SIG-M5 (cell line): Measurements from ENCODE around the gene RBM6.

Experiments used
- DNase-seq: peaks from one replicate; lab custom pipeline; 2025; lab: John Stamatoyannopoulos, UW

RBM6 gene

DNA sequence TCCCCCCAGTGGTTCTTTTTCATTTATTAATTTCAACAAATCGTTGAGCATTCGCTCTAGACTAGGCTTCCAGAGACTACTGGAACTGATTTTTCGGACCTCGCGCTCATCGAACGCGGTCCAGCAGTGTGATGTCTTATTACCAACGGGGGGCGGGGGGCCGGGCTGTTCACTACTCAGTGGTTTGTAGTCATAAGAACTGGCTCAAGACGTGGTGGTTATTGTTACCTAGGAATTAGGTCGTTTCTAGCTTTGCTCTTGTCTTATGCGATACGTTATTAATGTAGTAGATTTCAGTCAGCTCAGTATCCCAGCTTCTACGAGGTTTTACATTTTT is 149.6 kb downstream of the RBM6 start:
- no peak for DNase-seq

DNA sequence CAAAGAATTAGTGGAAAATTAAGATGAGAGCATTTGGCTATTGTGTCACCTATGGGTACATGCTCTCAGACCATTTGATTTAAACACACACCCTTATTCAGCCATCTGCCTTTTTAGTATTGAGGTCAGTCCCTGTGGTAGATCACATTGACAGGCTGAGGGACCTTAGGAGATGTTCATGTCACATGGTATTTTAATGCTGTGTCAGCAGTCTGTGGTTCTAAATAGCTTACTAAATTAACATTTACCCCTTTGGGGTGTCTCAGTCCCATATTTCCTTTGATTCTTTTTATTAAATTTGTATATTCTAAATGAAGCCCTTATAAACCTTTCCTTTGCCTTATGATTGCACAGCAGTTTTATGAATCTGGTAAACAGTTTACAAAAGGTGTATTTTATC is 151.0 kb downstream of the RBM6 start:
- DNase-seq = no peak

DNA sequence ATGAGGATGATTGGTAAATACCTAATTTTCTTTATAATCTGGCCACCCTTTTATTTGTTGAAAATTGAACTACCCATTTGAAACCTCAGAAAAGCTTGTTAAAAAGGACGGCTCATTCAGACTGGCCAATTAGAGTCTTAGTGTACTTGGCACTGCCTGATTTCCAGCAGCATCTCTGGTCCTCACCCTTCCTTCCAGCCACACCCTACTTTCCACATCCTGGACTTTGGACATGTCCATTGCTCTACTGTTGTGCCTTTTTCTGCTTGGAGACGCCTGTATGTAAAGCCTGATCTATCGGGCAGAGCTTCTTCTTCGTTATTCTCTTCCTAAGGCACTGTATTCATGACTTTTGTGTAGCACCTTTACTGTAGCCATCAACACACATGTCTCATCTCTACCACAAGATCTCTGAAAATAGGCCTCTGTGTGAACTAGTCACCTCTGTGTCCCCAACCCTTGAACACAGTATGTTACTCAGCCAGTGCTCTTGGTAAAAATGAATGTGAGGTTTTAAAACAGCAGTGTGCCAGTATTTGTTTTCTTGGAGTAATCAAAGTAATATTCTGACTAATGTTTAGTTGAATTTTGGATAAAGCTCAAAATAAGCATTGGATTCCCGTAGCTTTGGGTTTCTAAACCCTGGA is 155.5 kb downstream of the RBM6 start:
- no peak for DNase-seq

DNA sequence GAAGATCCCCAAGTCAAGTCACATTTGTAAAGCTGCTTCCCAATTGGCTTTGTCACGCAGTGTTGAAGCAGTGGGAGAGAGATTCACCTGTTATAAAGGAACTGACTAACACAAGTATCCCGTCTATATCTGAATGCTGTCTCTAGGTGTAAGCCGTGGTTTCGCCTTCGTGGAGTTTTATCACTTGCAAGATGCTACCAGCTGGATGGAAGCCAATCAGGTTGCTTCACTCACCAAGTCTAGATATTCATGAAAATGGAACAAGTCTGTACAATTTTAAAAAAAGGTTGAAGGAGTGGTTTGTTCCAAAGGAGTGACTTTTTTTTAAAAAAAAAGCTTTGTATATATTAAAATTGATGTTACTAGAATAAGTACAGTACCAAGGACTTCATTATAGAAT is 160.4 kb downstream of the RBM6 start:
- no peak for DNase-seq

DNA sequence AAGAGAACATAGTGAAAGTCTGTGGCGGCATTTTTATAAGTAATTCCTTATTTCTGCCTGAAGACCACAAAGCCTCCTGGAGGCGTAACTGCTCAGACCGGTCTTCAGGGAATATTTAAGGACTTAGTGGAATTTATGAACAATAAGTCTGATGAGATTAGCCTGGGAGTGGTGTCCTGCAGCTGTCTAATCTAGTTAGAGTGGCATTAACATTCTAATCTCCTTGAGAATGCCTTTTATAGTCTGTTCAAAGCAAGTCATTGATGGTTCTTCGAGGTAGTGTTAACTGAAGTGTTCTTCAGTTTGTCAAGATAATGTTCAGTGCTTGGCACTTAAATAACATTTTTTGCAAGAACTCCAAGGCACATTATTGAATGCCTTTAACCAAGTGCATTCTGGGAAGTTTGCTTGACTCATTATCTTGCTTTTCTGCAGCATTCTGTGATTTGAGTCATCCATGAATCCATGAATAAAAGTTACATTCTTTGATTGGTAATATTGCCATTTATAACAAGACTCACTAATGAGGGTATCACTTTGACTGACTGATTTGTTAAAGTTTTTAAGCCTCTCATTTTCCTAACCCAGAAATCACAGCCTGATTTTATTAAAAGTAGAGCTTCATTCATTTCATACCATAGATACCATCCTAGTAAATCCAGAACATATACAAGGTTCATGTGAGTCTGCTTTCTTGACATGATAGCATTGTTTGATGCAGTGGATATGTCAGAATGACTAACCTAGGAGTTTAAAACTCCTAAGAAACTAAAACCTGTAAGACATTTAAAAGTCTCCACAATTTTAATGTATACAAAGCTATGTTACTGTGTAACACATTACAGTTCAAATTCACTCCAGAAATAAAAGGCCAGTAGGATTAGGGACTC is 161.3 kb downstream of the RBM6 start:
- DNase-seq = no peak

DNA sequence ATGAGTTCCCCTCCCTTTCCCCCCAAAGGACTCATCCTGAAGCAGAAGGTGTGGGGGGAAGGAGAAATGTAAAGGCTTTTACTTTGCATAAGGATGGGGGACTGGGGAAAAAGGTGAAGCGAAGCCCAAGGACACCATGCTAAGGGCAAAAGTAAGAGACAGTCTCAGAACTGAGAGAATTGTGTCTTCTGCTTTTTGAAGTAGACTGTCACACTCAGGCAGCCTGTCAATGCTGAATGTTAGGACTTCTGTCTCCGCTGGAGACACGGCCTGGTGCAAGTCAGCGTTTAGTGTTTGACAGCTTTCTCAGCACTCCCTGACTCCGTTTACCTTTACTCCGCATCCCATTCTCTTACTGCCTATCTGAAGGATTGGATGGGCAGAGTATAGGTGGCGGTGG is 162.6 kb downstream of the RBM6 start:
- no peak for DNase-seq

DNA sequence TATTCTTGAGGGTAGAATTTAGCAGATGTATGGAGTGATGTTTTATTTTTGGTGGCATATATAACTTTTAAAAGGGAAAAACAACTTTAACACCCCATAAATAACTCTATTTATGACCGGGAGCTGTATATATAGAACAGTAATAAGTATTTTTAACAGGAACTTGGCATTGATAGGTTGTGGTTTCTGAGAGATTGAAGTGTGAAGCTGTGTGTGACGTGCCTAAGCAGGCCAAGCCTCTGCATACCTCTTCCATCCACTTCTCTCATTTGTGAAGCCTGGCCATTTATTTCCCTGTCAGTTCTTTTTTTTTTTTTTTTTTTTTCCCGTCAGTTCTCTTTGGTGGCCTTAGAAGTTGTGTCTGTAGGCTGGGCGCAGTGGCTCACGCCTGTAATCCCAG is 171.8 kb downstream of the RBM6 start:
- DNase-seq = no peak

DNA sequence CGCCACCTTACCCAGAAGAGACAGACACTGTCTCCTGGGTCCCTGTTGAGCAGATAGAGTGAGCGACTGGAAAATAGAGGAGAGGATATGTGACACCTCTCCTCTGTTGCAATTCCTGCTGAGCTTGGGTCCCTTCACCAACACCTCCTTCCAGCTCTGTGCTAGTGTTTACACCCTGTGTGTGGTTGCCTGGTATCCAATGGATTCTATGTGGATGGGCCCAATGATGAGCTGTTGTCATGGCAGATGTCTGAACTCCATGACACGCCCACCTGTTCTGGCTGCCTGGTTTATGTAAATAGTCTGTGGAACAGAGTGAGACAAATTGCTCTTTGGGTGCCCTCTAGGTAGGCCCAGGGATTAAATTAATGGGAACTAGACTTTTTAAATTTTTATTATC is 172.5 kb downstream of the RBM6 start:
- DNase-seq = no peak

DNA sequence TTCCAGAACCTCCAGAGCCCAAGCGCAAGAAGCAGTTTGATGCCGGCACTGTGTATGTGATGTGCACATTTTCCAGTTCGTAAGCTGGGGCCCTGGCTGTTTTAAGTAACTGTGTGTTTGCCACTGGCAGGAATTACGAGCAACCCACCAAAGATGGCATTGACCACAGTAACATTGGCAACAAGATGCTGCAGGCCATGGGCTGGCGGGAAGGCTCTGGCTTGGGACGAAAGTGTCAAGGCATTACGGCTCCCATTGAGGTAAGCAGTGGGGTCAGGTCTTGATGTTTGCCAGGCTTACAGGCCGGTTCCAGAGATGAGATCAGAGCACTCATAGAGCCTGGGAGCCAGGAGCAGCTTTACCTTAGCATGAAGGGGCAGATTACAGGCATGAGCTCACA is 177.2 kb downstream of the RBM6 start:
- no peak for DNase-seq

DNA sequence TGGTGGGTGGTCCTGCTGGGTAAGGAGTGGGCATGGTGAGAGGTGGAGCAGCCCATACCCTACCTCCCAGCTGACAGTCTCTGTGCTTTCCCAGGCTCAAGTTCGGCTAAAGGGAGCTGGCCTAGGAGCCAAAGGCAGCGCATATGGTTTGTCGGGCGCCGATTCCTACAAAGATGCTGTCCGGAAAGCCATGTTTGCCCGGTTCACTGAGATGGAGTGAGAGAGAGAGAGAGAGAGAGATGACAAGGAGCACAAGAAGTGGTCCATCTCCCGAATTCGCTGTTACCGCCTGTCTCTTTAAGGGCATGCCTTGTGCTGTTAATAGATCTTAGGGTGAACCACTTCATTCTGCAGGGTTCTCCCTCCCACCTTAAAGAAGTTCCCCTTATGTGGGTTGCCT is 178.3 kb downstream of the RBM6 start:
- no peak for DNase-seq

DNA sequence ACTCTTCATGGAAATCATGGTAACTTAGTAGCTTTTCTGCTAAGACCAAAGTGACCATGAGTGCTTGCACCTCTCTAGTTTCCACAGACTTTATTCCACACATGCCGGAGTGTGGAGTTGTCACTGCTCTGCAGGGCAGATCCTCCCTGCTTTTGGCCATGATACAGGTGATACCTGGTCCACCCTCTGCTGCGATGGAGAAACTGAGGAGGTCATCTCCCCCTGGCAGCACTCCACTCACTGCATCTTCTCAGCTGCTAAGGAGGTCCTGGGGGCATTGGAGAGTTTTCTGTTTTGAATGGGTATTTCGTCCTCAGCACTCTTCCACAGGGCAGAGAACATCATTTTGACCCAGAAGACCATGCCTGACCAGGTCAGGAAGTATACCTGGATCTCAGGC is 179.8 kb downstream of the RBM6 start:
- DNase-seq = no peak

DNA sequence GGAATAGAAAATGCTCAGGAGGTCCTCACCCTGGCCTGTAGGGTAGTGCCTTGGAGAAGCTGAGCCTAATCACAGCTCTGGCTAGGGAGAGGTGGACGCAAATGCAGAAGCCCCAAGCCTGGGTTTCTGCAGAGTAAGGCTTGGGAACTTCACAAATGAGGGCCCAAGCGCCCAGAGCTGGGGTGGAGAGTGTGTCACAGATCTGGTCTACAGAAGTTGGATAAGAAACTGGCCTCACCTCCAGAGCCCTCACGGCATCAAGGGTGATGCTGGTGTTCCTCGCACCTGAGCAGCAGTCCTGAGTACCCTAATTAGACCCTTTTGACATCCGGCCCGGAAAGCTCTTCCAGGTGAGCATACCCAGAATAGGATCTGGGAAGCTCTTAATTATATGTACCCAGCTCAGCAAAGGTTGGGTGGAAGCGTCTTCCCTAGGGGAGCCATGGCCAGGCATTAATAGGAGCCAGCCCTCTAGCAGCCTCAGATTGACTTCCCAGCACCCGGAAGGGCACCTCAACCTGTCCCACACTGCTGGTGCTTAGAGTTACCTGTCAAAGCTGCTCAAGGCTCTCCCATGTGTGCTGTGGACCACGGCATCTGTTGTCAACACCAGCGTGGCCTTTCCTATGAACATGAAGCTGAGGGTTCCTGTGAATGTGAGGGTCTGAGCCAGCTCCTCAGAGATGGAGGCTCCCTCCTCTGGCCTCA is 180.6 kb downstream of the RBM6 start:
- no peak for DNase-seq

DNA sequence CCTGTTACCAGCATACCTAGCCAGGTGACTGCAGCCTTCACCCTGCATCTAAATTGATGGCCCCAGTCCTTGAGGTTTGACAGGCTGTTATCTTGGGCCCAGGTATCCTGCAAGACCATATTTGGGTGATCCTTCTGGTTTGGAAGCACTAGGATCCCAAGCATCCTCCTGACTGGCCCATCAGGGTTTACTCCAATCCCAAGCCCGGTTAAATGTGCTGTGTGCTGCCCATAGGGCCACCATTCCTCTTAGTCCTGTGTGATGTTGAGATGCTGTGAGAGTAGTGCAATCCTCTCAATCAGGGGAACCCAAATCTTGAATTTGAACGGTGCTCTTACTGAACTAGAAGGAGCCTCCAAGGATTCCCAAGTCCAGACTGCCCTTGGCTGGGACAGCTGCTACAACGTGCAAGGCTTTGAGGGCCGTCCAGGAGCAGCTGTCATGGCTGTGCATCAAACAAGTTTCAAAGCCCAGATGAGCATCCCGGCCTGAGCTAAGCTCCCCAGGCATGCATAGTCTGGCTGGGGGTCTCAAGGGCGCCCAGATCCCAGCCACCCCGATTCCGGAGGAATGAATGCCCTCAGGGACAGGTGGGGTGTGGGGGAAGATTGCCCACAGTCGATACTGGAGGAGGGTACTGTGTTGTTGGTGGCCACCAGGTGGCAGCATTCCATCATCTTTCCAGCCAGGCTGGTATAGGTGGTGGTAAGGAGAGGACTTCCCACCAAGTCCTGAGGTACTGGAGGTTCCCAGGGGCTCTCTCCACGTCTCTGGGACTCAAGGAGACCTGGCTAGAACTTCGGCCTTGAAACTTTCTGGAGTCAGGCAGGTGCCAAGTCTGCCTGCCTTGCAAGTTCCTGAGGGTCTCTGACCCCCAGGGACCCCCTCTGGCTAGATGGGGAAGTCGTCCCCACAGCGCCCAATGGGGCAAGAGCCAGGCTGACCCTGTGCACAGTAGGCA is 181.4 kb downstream of the RBM6 start:
- no peak for DNase-seq

DNA sequence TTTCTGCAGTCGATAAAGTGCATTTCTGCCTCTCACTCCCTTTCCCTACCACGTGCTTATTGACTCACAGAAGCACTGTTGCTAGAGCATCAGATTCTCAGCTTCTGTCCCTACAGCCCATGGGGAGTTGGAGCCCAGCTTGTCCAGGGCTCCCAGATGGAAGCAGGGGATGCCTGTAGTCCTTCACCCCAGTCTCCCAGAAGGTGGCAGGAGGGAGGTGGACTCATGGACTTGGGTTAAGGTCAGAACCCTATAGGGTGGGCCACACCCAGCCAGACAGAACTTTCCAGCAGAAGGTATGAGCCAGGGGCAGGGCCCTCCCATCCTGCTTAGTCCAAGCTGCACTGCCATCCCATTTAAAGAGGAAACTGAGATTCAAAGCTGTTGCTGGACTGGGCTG is 182.1 kb downstream of the RBM6 start:
- no peak for DNase-seq

DNA sequence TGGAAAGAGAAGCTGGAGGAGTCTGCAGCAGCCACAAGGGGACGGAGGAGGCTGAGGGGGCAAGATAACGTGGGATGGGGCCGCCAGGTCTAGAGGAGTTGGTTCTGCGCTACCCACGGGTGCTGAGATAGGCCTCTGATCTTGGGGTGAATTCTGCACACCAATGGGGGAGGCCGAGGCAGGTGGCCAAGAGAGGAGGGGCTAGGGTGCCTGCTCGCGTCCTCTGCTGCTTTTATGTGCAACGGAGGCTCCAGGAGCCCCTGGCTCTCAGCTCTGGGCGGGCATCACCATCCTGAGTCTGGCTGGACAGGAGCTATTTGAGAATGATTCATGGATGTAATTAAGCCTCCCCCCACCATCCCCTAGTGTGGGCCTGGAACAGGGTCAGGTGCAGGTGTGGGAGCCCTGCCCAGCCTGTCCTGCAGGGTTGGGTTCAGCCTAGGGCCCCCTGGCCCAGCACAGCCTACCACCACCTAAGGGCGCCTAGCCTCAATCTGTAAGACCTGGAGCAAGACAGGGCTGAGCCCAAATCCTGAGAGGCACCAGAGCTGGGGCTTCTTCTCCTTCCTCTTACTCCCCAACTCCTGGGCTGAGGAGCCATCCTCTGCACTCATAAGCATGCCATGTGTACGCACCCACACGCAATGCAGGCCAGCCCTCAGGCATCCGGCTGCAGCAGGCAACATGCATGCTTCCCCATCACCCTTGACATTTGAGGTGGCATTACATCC is 182.9 kb downstream of the RBM6 start:
- no peak for DNase-seq

DNA sequence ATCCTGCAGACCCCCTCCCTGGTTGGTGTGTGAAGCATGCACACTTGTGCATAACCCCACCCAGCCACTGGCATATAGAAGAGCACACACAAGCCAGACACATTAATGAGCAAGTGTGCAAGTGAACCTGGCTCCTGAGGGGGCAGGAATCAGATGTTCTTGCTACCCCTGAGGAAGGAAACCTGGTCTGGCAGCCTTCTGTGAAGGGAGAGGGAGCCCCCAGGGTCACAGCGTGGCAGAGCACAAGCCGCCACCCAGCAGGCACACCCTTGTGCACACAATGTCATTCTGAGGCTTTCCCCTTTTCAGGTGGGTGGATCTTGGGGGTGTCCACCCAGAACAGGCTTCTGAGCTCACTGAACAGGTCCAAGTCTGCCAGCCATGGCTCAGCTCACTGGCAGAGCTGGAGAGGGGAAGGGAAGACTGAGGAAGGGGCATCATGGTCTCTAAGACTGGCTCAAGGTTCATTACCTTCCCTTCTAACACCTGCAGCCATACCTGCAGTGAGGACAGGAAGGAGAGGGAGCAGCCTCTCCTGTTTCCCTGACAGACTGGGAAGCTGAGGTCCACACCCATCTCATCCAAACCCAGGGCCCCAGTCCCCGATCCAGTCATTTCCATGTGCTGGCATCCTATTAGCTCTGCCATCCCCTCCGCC is 183.6 kb downstream of the RBM6 start:
- DNase-seq = no peak

DNA sequence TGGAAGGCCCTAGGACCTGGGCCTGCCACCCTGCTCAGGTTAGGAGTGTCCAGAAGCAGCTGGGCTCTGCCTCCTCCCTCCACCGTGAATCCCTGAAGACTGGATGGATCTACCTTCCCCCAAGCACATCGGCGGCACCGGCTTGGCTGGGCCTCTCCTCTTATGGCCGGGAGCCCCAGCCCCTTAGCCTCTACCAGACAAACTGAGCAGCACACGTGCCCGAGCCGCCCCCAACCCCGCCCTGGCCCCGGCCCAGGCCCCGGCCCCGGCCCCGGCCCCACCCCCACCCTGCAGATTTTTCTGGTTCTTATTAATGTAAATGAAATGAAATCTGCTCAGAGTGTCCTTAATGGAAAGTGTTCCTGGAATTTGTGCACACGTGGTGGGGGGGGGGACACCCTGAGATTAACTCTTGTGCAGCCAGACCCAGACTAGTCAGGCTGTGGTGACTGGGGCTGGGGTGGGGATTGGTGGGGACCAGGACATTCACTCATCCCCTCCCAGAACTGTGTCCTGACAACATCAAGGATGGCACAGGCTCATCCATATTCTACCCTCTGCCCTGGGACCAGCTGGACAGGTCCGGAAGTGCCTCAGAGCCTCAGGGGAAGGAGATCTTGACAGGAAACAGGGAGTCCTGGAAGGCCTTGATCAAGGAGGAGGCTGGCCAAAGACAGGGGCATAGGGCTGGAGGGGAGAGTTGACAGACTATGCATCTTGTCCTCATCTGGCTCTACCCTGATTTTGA is 184.3 kb downstream of the RBM6 start:
- DNase-seq = no peak

DNA sequence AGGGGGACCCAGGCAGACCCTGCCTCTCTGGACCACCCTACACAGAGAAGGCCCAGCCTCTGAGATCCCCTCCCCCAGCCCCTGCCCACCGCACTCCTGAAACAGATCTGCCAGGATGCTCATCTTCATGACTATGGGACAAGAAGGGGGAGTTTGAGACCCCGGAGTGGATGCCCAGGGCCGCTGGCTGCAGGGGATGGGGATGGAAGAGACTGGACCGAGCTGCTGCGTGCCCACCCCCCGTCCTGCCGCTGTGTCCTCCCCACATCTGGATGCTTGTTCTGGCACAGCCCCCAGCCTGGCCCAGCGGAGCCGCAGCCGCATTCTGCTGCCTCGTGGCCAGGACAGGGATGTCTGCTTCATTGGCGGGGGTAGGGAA is 184.8 kb downstream of the RBM6 start:
- DNase-seq = no peak

DNA sequence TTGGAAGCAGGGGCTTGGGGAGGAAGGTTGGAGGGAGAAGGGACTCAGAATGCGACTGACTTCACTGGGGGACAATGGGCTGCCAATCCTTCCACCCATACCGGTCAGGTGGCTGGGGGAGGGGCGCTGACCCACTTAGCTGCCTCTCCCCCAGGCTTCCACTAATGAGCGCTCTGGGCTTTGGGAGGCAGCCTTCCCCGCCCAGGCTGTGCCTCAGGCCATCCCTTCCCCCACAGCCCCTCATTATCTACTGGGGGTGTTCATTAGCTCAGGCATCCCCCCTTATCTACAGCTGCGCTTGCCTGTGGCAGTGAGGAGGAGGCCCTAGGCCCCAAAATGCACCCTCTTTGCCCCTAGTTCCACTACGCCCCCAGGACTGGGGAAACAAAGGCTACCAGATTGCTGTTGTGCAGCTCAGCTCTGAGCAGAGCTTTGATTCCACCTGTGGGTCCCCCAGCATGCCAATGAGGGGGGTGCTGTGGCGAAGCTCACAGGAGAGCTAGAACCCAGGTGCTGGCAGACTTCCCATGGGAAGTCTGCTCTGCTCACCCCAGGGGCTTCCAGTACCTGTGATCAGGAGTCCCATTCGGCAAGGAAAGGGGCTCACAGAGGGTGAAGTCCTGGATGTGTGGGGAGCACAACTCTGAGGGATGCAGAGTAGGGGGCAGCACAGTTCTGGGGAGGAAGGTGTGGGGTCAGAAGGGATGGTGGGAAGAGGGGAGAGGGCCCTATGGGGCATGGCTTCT is 185.8 kb downstream of the RBM6 start:
- DNase-seq = no peak
